ENCODE data around the gene LIFR.

LIFR gene

DNA sequence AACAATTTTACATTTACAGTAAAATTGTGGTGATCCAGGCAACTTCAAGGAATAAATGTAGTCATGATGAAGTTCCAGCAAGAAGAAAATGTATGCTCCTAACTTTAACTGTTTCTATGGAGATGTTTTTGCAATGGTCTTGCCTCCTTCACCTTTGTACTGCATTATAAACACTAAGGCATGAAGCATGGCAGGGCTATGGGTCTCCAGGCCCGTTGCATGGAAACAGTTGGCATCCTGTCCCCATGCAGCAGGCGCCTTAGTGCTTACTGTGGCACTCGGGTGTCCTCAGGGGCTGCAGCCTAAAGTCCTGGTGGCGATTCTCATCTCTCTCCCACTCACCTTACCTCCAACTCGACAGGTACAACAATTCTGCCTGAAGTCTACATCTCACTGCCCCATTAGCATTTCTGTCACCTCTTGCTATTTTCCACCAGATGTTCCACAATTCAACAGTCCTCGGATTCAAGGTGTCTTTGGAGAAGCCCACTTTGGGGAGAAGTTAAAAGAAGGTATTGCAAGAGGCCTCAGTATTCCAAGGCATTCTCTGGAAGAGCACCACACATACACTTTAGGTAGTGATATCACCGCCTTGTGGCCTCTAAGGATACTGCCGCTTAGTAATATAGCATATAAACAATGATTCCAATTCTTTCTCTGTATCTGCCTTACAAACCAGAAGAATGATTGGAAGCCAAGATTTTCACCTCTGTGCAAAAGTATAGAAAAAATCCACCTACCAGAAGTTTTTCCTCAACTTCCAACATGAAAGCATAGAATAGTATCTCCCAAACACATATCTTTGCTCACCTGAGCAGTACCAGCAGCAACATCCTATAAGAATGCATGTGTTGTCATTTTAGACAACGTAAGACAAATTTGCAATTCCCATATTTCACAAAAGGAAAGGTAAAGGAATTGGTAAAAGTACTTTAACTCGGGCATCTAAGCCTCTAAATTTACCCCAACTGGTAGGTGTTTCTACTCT, 5.1 kb downstream of the LIFR start:
- ATAC-seq: no peak
- DNase-seq: no peak

GRCh38 chr5:38548064-38548759, 8.2 kb downstream of the LIFR start:
- no peak for DNase-seq
- ATAC-seq: no peak

DNA sequence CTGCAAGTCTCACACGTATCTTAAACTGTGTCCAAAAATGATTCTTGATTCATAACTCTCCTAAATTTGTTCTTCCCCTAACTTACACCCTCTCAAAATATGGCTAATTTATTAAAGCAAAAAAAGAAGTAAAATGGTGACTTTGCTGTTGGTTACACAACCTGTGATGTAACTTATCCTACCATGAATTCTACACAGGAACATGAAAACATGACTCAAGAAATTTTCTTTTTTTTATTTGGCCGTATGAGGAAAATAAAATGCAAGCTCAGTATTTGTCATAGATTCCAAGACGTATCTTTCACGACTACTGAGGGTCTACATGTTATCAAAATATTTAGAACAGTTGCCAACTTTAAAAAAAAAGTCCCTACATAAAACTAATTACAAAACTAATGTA, 9.2 kb downstream of the LIFR start:
- ATAC-seq: no peak

GRCh38 chr5:38546691-38547146, 9.7 kb downstream of the LIFR start:
- no peak for ATAC-seq
- DNase-seq: no peak

More for the DNA sequence above, 9.2 kb downstream of the LIFR start:
- no peak for DNase-seq

DNA sequence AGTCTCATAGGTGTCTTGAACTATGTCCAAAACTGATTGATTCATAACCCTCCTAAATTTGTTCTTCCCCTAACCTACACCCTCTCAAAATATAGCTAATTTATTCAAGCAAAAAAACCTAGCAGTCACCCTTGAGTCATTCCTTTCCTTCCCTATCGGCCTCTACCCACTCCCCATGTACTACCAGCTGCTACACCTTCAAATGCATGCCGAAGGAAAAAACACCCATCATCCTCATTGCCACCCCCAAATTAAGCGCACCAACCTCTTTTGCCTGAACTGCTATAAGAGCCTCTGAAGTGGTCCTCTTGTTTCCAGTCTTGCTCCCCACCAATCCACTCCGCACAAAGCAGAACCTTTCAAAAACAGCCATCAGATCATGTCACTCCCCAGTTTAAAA, 12.6 kb downstream of the LIFR start:
- no peak for DNase-seq
- ATAC-seq: no peak

GRCh38 chr5:38543074-38543473, 13.4 kb downstream of the LIFR start:
- ATAC-seq: no peak
- DNase-seq: no peak

GRCh38 chr5:38541174-38541725, 15.2 kb downstream of the LIFR start:
- ATAC-seq: no peak
- DNase-seq: no peak

- ATAC-seq (no peak), DNase-seq (no peak)
Observed at GRCh38 chr5:38540314-38540713, 16.1 kb downstream of the LIFR start.

DNA sequence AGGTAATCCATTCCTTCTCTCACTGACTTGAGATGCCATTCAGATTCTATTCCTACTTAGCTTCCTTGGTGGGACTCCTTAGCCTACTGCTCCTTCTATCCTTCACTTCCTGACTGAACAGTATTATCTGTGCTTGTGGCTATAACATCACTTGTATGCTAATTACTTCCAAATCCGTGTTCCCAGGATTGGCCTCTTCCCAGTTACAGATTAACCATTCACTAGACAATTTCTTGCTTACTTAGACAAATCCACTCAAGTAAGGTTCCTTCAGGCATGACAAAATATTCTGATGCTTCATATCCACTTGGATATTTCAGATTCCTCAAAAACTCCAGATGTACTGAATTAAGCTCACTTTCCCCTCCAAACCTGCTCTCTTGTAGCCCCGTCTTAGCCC, 18.3 kb downstream of the LIFR start:
- DNase-seq: no peak
- ATAC-seq: no peak

DNA sequence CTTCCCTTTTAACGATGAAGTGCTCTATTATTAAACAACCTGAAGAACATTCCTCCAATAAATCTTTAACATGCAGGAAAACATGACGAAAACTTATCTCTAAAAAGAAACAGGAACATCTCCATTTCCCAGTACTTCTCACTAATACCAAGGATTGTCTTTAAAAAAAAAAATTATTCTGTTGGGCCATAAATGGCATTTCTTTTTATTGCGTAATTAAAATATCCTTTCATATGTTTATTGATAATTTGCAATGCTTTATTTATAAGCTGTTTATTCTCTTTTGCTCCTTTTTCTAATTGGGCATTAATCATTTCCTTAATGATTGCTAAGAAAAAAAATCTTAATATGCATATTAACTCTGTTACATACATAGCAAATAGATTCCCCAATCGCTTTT, 18.9 kb downstream of the LIFR start:
- ATAC-seq: no peak
- no peak for DNase-seq

- DNase-seq: no peak
- ATAC-seq: no peak
Observed at GRCh38 chr5:38536968-38537367, 19.5 kb downstream of the LIFR start.

- no peak for DNase-seq
- no peak for ATAC-seq
Observed at GRCh38 chr5:38535845-38536244, 20.6 kb downstream of the LIFR start.

- no peak for ATAC-seq
- no peak for DNase-seq
Observed at GRCh38 chr5:38535248-38535750, 21.1 kb downstream of the LIFR start.

GRCh38 chr5:38534156-38534453, 22.3 kb downstream of the LIFR start:
- ATAC-seq (no peak), DNase-seq (no peak)

DNA sequence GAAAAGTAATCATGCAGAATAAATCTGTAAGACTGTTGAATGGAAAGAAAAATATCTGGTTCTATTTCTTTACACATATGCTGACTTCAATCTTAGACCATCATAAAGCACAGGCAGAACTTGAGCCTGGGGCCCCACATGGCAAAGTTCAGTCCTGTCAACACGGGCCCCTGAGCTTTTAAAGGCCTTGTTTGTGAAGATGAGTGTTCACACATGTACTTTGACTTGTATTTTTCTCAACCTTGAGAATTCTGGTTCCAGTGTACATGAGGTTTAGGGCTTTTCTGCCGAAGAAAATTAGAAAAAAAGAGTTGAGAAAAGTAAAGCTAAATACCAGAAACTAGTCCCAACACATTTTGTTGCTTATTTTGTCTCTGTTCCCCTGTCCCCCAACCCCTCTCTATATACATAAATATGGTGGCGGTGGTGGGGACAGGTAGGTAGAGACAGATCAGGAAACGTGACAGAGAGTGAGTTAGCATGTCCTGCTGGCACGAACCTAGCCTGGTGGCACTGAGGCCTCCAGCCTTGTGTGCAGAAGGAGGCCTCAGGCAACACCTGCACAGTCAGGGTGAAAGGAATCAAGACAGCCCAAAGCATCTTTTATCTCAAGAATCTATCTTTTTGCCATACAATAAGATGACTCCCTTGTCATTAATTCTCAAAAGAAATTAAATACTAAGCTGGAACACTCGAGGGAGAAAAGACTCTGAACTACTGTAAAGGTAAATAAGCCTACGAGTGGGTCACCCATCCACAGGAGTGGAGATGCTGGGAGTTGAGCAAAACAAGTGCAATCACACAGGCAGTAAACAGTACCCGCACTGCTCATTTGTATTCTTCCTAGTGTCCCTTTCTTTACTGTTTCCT, 22.9 kb downstream of the LIFR start:
- no peak for DNase-seq
- no peak for ATAC-seq

GRCh38 chr5:38532165-38532669, 24.2 kb downstream of the LIFR start:
- ATAC-seq (no peak), DNase-seq (no peak)

GRCh38 chr5:38531518-38531917, 24.9 kb downstream of the LIFR start:
- DNase-seq: no peak
- no peak for ATAC-seq

DNA sequence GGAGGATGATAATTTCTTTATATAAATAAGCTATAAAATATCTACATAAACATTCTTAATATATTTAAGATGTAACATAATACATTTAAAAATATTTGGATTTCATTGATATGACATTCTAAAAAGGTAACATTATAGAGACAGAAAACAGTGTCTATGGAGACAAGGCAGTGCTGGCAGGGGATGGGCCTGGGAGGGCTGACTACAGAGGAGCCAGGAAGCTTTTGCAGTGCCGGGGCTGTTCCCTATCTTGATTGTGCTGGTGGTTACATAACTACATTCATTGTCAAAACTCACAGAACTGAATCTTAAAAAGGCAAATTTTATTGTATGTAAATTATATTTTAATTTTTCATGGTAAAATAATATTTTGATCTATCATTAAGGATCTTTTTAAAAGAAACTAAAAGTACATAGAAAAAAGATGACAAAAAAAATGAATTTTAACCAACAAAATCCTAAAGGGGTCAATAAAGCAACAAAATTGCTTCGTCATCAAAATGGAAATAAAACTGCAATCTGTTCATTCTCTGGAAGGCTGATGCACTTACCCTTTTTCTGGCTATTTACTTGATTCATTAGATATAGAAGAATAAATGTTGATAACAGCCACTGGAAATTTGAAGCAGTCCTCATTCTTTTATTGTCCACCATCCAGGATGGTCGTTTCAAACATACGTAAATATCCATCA, 26.3 kb downstream of the LIFR start:
- no peak for ATAC-seq
- no peak for DNase-seq

GRCh38 chr5:38528162-38528703, 28.2 kb downstream of the LIFR start:
- ATAC-seq (no peak), DNase-seq (no peak)

- ATAC-seq (no peak), DNase-seq (no peak)
Observed at GRCh38 chr5:38527475-38527874, 29.0 kb downstream of the LIFR start.

- ATAC-seq: no peak
- DNase-seq: no peak
Observed at GRCh38 chr5:38524022-38524421, 32.4 kb downstream of the LIFR start.
